SK-N-SH treated with all-trans-retinoic acid at 6 μM for 48 hours (cell line): ENCODE data around the gene TXNRD2.

Experiments
- ARNTL ChIP-seq: fragments of 450-650 bp; formaldehyde crosslinking; IDR thresholded peaks from 2 replicates; pipeline ENCODE4 v1.5.0; 2020; ENCODE audit warnings: low read depth, mild to moderate bottlenecking, moderate library complexity, borderline replicate concordance
- BACH2 ChIP-seq: fragments of 250-450 bp; sonication (Bioruptor Pico); IDR thresholded peaks from 2 replicates; pipeline ENCODE4 v1.9.0; 2021; ENCODE audit warnings: mild to moderate bottlenecking, borderline replicate concordance
- CSDC2 ChIP-seq: fragments of 250-450 bp; sonication (Bioruptor Pico); IDR thresholded peaks from 2 replicates; pipeline ENCODE4 v1.5.0; 2020; ENCODE audit warnings: mild to moderate bottlenecking, moderate library complexity
- ISL1 ChIP-seq: fragments of 250-450 bp; sonication (Bioruptor Pico); IDR thresholded peaks from 2 replicates; pipeline ENCODE4 v2.1.2; 2022; ENCODE audit warnings: mild to moderate bottlenecking, moderate library complexity
- PPARA ChIP-seq: fragments of 250-450 bp; sonication (Bioruptor Pico); IDR thresholded peaks from 2 replicates; pipeline ENCODE4 v1.5.0; 2020; ENCODE audit warnings: mild to moderate bottlenecking, borderline replicate concordance
- RARB ChIP-seq: fragments of 250-450 bp; sonication (Bioruptor Pico); IDR thresholded peaks from 2 replicates; pipeline ENCODE4 v1.8.0; 2021; ENCODE audit warnings: mild to moderate bottlenecking, moderate library complexity
- TOX ChIP-seq: fragments of 250-450 bp; sonication (Bioruptor Pico); IDR thresholded peaks from 2 replicates; pipeline ENCODE4 v1.8.0; 2021; ENCODE audit warnings: mild to moderate bottlenecking, moderate library complexity, borderline replicate concordance
- ZC3H10 ChIP-seq: fragments of 250-450 bp; sonication (Bioruptor Pico); IDR thresholded peaks from 2 replicates; pipeline ENCODE4 v1.5.1; 2021; ENCODE audit warnings: mild to moderate bottlenecking, moderate library complexity
- ZFP3 ChIP-seq: fragments of 250-450 bp; sonication (Bioruptor Pico); IDR thresholded peaks from 2 replicates; pipeline ENCODE4 v1.5.0; 2020; ENCODE audit warnings: mild to moderate bottlenecking, moderate library complexity
- ZFP30 ChIP-seq: fragments of 450-650 bp; formaldehyde crosslinking; IDR thresholded peaks from 2 replicates; pipeline ENCODE4 v1.5.0; 2022; ENCODE audit warnings: mild to moderate bottlenecking, moderate library complexity
- ZNF565 ChIP-seq: fragments of 450-650 bp; formaldehyde crosslinking; conservative IDR thresholded peaks from 2 replicates; pipeline ENCODE4 v1.5.0; 2020; ENCODE audit warnings: low read depth, mild to moderate bottlenecking, moderate library complexity
- ZNF70 ChIP-seq: fragments of 450-650 bp; formaldehyde crosslinking; IDR thresholded peaks from 2 replicates; pipeline ENCODE4 v1.5.0; 2020; ENCODE audit warnings: mild to moderate bottlenecking, moderate library complexity
- TF ChIP-seq, protein P1 (sequence below): fragments of 250-450 bp; sonication (Bioruptor Pico); IDR thresholded peaks from 2 replicates; pipeline ENCODE4 v1.8.0; 2020; ENCODE audit warnings: mild to moderate bottlenecking, moderate library complexity, borderline replicate concordance
- TF ChIP-seq, protein P2 (sequence below): fragments of 250-450 bp; sonication (Bioruptor Pico); IDR thresholded peaks from 2 replicates; pipeline ENCODE4 v1.5.0; 2020; ENCODE audit warnings: mild to moderate bottlenecking, moderate library complexity

DNA sequence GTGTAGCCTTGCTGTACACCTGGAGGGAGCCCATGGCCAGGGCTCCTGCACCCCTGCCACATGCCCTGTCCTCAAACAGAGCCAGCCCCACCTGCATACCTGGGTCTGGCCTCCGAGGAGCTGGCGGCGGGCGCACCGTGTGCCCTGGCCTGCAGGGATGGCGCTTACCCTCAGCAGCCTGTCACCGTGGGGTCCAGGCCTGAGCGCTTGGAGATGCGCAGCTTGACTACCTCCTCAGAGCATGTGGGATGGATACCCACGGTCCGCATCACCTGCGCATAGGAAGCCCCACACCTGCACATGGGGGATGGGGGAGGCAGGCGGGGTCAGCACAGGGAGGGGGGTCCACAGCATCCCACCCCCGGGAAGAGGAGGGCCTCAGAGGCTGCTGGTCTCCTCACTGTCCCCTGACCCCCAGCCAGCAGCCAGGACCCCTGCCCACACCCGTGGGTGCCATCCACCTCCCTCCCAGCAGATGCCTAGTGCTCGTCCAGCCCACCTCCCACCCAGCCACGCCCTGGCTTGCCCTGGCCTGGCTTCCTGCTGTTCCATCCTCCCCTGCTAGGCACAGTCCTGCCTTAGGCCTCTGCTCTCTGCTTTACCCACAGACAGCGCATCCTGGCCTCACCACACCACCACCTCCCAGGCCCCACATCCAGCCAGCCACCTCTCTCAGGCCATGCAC is 64.5 kb downstream of the TXNRD2 start:
- TF ChIP-seq ZFP30 = no peak
- TF ChIP-seq, protein P1, sequence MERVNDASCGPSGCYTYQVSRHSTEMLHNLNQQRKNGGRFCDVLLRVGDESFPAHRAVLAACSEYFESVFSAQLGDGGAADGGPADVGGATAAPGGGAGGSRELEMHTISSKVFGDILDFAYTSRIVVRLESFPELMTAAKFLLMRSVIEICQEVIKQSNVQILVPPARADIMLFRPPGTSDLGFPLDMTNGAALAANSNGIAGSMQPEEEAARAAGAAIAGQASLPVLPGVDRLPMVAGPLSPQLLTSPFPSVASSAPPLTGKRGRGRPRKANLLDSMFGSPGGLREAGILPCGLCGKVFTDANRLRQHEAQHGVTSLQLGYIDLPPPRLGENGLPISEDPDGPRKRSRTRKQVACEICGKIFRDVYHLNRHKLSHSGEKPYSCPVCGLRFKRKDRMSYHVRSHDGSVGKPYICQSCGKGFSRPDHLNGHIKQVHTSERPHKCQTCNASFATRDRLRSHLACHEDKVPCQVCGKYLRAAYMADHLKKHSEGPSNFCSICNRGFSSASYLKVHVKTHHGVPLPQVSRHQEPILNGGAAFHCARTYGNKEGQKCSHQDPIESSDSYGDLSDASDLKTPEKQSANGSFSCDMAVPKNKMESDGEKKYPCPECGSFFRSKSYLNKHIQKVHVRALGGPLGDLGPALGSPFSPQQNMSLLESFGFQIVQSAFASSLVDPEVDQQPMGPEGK (CRISPR knock-in tag) = no peak
- TF ChIP-seq ARNTL (CRISPR knock-in tag) = no peak
- TF ChIP-seq BACH2 (CRISPR knock-in tag) = no peak
- no peak for TF ChIP-seq RARB
- TF ChIP-seq CSDC2 (CRISPR knock-in tag) = no peak
- TF ChIP-seq TOX = no peak
- TF ChIP-seq ISL1 (CRISPR knock-in tag) = no peak
- TF ChIP-seq ZC3H10 (CRISPR knock-in tag) = no peak
- no peak for TF ChIP-seq PPARA
- TF ChIP-seq ZFP3 = no peak
- no peak for TF ChIP-seq ZNF70 (CRISPR knock-in tag)
- TF ChIP-seq ZNF565 (CRISPR knock-in tag) = no peak
- TF ChIP-seq, protein P2, sequence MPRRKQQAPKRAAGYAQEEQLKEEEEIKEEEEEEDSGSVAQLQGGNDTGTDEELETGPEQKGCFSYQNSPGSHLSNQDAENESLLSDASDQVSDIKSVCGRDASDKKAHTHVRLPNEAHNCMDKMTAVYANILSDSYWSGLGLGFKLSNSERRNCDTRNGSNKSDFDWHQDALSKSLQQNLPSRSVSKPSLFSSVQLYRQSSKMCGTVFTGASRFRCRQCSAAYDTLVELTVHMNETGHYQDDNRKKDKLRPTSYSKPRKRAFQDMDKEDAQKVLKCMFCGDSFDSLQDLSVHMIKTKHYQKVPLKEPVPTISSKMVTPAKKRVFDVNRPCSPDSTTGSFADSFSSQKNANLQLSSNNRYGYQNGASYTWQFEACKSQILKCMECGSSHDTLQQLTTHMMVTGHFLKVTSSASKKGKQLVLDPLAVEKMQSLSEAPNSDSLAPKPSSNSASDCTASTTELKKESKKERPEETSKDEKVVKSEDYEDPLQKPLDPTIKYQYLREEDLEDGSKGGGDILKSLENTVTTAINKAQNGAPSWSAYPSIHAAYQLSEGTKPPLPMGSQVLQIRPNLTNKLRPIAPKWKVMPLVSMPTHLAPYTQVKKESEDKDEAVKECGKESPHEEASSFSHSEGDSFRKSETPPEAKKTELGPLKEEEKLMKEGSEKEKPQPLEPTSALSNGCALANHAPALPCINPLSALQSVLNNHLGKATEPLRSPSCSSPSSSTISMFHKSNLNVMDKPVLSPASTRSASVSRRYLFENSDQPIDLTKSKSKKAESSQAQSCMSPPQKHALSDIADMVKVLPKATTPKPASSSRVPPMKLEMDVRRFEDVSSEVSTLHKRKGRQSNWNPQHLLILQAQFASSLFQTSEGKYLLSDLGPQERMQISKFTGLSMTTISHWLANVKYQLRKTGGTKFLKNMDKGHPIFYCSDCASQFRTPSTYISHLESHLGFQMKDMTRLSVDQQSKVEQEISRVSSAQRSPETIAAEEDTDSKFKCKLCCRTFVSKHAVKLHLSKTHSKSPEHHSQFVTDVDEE (CRISPR knock-in tag) = no peak
